ENCODE data around the gene GALNT13.

DNA sequence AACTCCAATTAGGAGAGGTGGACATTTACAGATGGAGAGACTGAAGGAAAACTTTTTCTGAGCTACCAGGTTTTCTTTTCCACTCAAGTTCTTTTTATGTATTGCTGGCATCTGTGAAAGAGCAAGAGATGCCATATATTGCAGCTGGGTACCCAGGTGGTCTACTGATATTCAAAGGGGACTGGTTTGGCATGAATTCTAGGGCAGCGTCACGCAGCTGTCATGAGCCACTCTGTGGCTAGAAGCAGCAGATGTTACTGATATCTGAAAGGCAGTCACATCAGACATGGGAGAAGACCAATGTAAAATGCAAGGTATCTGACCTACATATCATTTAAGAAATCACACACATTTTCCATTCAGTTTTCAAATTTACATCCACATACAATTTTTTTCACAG, 408.8 kb downstream of the GALNT13 start:
- TF ChIP-seq, protein P1, sequence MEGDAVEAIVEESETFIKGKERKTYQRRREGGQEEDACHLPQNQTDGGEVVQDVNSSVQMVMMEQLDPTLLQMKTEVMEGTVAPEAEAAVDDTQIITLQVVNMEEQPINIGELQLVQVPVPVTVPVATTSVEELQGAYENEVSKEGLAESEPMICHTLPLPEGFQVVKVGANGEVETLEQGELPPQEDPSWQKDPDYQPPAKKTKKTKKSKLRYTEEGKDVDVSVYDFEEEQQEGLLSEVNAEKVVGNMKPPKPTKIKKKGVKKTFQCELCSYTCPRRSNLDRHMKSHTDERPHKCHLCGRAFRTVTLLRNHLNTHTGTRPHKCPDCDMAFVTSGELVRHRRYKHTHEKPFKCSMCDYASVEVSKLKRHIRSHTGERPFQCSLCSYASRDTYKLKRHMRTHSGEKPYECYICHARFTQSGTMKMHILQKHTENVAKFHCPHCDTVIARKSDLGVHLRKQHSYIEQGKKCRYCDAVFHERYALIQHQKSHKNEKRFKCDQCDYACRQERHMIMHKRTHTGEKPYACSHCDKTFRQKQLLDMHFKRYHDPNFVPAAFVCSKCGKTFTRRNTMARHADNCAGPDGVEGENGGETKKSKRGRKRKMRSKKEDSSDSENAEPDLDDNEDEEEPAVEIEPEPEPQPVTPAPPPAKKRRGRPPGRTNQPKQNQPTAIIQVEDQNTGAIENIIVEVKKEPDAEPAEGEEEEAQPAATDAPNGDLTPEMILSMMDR (conservative IDR thresholded peaks at IDR 0.05; ENCODE audit: low read length) = no peak
- no peak for TF ChIP-seq EZH2phosphoT487 (IDR thresholded peaks at IDR 0.05; ENCODE audit: borderline replicate concordance, low read depth, low read length)

Data from OCI-LY7 (cell line).